T-helper 2 cell treated with Interferon-gamma antibody and Interleukin-4, amounts not matched to agents 5 μg/mL and 100 μg/mL, for 36 hours (primary cell): Measurements from ENCODE around the gene LRRC73.
"Not testable (repeated sequence)": the region's sequence is repeated elsewhere in the genome, so short reads cannot be mapped to it uniquely, and the experiment has no call there.

ENCODE experiments used
- DNase-seq: peaks from one replicate; pipeline ENCODE4 v3.0.0; 2021; ENCODE audit warnings: low spot score
- H3K27ac Mint-ChIP-seq: one replicate; pipeline ENCODE4 v1.8.0; 2021; ENCODE audit warnings: mild to moderate bottlenecking, mixed read lengths
- H3K27me3 Mint-ChIP-seq: one replicate; pipeline ENCODE4 v1.8.0; 2021; ENCODE audit warnings: low read depth, mixed read lengths
- H3K36me3 Mint-ChIP-seq: one replicate; pipeline ENCODE4 v1.8.0; 2021; ENCODE audit warnings: low read depth, mixed read lengths
- H3K4me1 Mint-ChIP-seq: one replicate; pipeline ENCODE4 v1.8.0; 2021; ENCODE audit warnings: low read depth, mixed read lengths
- H3K4me3 Mint-ChIP-seq: one replicate; pipeline ENCODE4 v1.8.0; 2022; ENCODE audit warnings: mild to moderate bottlenecking, moderate library complexity, mixed read lengths
- H3K9me3 Mint-ChIP-seq: one replicate; pipeline ENCODE4 v1.8.0; 2021; ENCODE audit warnings: mixed read lengths

LRRC73 gene

DNA sequence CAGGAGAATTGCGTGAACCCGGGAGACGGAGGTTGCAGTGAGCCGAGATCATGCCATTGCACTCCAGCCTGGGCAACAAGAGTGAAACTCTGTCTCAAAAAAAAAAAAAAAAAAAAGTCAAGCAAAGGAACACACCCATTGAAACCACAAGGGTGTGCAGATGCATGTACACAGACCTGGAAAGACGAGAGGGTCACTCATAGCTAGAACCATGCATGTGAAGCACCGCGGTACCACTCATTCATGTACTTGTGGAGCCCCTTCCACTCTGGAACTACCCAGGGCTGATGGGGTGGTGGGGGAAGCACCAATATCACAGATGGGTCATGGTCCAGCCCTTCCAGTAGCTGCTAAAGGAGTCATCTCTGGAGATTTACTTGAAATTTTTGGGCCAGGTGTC lies 40.2 kb downstream of the LRRC73 start:
- DNase-seq, result no peak
- Mint-ChIP-seq H3K36me3 (no peaks in the 10 kb centered on the region), H3K27ac (no peak overlapping the region), H3K4me3 (no peak overlapping the region), H3K27me3 (peaks cover 17% of the 10 kb centered on the region), H3K9me3 (no peaks in the 10 kb centered on the region), H3K4me1 (no peaks in the 10 kb centered on the region)

DNA sequence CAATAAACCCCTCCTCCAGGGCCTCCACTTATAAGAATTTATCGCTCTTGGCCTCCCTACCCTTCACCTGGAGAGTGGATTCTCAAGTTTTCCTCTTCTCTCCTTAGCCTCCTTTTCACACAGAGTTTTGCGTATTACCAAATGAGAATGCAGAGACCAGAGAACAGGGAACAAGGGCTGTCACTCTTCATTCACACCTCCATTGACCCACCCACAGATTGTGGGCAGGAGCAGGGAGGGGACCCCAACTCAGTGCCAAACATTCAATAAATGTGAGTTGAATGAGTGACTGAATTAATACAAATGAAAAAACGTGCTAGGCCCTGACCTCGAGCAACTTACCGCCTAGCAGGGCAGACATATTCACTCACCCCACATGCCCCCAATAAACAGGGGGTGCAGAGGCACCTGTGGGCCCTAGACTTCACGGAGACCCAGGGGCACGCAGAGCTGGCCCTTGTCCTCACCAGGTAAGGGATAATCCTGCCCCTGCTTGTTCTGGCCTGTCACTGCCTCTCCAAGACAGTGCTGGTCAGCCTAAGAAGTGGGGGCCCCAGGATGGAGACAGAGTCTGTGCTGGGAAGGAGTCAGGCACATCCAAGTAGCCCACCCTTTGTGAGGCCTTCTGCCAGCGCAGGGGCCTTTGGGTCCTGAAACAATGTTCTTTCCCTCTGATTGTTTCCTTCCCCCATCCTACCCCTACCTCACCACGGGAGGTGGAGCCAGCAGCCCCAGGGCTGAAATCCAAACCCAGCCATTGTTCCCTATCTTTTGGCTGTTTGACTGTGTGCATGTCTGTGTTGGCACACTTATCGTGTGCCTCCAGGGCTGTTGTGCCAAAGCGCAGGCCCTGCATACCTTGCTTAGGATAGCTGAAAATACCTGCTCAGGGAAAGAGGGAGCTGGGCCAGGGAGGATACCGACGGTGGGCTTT lies 41.1 kb downstream of the LRRC73 start:
- no peaks in the 10 kb centered on the region for H3K36me3 Mint-ChIP-seq
- no peak overlapping the region for H3K4me3 Mint-ChIP-seq
- no peak overlapping the region for H3K27ac Mint-ChIP-seq
- no peaks in the 10 kb centered on the region for H3K9me3 Mint-ChIP-seq
- DNase-seq, result no peak
- H3K27me3 Mint-ChIP-seq, result peaks cover 17% of the 10 kb centered on the region
- H3K4me1 Mint-ChIP-seq, result no peaks in the 10 kb centered on the region

DNA sequence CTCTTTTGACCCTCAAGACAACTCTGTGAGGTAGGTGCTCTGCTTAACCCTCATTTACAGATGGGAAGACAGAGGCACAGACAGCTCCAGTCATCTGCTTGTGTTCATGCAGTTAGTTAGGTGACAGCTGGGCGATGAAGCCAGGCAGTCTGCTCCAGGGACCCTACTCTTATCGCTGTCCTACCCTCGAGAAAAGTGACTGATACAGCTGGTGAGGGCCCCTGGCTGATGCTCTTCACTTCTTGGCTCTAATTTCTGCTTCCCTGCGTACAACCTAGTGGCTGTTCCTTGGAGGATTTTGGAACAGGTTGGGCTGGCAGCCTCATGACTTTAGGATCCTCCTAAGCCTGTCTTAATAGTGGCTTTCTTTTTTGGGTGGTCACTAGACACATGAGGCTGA lies 41.9 kb downstream of the LRRC73 start:
- no peaks in the 10 kb centered on the region for H3K9me3 Mint-ChIP-seq
- H3K36me3 Mint-ChIP-seq, result no peaks in the 10 kb centered on the region
- H3K4me1 Mint-ChIP-seq, result no peaks in the 10 kb centered on the region
- DNase-seq, result no peak
- H3K27ac Mint-ChIP-seq, result no peak overlapping the region
- no peak overlapping the region for H3K4me3 Mint-ChIP-seq
- peaks cover 17% of the 10 kb centered on the region for H3K27me3 Mint-ChIP-seq

DNA sequence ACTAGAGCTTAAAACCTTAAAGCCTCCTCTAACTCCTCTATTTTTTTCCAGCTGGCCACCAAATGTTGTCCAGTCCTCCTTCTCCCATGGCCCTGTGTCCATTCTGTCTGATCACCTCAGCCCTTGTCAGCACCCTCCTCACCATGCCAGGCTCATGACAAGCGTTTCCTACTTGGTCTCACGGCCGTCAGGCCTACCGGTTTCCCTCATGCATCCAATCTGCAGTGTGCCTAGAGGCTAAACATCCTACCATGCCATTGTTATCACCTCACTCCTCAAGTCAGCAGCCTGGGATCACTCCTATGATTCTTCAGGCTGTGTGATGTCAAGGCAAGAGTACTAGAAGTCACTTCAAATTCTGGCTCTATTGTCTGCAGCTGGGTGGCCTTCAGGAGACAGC lies 42.4 kb downstream of the LRRC73 start:
- no peak overlapping the region for H3K27ac Mint-ChIP-seq
- H3K9me3 Mint-ChIP-seq, result no peaks in the 10 kb centered on the region
- no peaks in the 10 kb centered on the region for H3K4me1 Mint-ChIP-seq
- no peak overlapping the region for H3K4me3 Mint-ChIP-seq
- no peaks in the 10 kb centered on the region for H3K36me3 Mint-ChIP-seq
- peaks cover 21% of the 10 kb centered on the region for H3K27me3 Mint-ChIP-seq
- DNase-seq, result no peak

DNA sequence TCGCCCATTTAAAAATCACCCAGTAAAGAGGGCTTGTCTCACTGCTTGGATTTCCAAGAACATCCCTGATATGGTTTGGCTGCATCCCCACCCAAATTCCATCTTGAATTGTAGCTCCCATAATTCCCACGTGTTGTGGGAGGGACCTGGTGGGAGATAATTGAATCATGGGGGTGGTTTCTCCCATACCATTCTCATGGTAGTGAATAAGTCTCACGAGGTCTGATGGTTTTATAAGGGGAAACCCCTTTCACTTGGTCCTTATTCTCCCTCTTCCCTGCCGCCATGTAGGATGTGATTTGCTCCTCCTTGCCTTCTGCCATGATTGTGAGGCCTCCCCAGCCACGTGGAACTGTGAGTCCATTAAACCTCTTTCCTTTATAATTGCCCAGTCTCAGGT lies 42.9 kb downstream of the LRRC73 start:
- not testable (repeated sequence) for H3K4me1 Mint-ChIP-seq, H3K9me3 Mint-ChIP-seq, H3K4me3 Mint-ChIP-seq, H3K27ac Mint-ChIP-seq, DNase-seq, H3K36me3 Mint-ChIP-seq
- H3K27me3 Mint-ChIP-seq, result peaks cover 26% of the 10 kb centered on the region

DNA sequence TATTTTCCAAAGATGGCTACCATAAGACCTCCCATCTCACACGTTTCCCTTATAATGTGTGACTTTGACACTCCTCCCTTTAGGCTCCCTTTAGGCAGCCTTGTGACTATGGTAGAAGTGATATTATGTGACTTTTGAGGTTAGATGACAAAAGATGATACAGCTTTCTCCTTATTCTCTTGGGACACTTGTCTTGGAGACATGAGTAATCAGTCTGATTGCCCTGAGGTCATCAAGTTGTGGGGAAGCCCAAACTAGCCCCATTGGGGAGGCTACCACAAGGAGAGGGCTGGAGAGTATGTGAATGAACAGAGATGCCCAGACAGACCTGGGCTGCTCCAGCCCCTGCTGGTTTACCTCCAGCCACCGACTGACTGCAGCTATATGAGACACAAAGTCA lies 44.2 kb downstream of the LRRC73 start:
- no peaks in the 10 kb centered on the region for H3K36me3 Mint-ChIP-seq
- no peak overlapping the region for H3K4me3 Mint-ChIP-seq
- no peaks in the 10 kb centered on the region for H3K9me3 Mint-ChIP-seq
- no peaks in the 10 kb centered on the region for H3K4me1 Mint-ChIP-seq
- no peak overlapping the region for H3K27ac Mint-ChIP-seq
- DNase-seq, result no peak
- peaks cover 26% of the 10 kb centered on the region for H3K27me3 Mint-ChIP-seq

DNA sequence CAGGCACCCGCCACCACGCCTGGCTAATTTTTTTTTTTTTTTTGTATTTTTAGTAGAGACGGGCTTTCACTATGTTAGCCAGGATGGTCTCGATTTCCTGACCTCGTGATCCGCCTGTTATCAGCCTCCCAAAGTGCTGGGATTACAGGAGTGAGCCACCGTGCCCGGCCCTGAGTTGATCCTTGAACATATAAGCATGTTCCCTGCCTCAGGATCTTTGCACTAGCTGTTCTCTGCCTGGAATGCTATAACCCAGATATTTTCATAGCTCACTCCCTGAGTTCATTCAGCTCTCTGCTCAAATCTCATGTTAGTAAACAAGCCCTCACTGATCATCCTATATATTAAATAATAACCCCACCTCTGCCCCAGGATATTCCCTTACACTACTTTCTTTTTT lies 45.8 kb downstream of the LRRC73 start:
- no peak overlapping the region for H3K27ac Mint-ChIP-seq
- H3K36me3 Mint-ChIP-seq, result no peaks in the 10 kb centered on the region
- no peak for DNase-seq
- no peaks in the 10 kb centered on the region for H3K9me3 Mint-ChIP-seq
- no peaks in the 10 kb centered on the region for H3K4me1 Mint-ChIP-seq
- H3K27me3 Mint-ChIP-seq, result peaks cover 29% of the 10 kb centered on the region
- H3K4me3 Mint-ChIP-seq, result no peak overlapping the region

DNA sequence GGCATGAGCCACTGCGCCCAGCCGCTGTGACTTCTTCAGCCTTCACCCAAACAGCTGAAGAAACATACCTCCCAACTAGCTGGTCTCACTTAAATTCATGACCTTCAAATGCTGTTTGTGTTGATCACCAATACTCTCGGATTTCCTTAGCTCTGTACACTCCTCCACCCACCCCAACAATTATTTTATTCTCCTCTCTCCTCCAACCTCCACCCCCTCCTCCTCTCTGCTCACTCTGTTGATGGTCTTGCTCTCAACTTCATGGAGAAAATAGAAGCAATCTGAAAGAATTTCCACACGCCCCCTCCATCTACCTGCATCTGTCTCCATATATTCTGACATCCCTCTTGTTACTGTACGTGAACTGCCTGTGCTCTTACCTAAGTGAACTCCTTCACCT lies 48.2 kb downstream of the LRRC73 start:
- H3K4me3 Mint-ChIP-seq, result no peak overlapping the region
- DNase-seq, result no peak
- H3K27me3 Mint-ChIP-seq, result peaks cover 26% of the 10 kb centered on the region
- no peaks in the 10 kb centered on the region for H3K9me3 Mint-ChIP-seq
- H3K27ac Mint-ChIP-seq, result no peak overlapping the region
- H3K36me3 Mint-ChIP-seq, result no peaks in the 10 kb centered on the region
- no peaks in the 10 kb centered on the region for H3K4me1 Mint-ChIP-seq

DNA sequence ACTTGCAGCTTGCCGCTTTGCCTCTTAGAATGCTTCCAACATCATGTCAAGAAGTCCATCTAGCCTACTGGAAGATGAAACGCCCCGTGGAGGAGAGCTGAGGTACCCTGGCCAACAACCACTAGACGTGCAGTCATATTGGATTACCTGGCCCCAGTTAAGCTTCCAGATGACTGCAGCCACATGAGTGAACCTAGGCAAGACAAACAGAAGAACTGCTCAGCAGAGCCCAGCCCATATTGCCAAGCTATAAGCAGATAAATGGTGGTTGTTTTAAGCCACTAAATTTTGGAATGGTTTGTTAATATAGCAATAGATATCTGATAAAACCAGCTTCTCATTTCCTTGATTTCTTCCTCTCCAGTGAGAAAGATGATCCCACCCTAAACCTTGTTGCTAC lies 50.1 kb downstream of the LRRC73 start:
- no peak overlapping the region for H3K27ac Mint-ChIP-seq
- H3K36me3 Mint-ChIP-seq, result no peaks in the 10 kb centered on the region
- no peak for DNase-seq

DNA sequence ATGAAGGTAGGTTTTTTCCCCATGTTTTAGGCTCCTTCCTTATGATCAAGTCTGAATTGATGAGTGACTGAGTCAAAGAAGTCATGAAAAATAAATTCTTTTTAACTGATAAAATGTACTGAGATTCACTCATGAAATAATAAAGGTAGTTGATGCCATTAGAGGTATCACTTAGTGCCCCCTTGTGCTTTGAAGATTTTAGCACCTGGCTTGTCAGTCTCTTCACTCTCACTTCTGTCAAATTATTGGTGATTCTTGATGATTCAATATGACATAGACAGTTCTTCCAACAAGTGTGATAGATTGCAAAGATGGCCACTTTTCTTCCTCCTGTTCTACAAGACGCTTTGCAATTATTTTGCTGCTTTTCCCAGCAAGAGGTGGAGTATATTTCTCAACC lies 50.6 kb downstream of the LRRC73 start:
- Mint-ChIP-seq H3K9me3 (no peaks in the 10 kb centered on the region), H3K27me3 (peaks cover 37% of the 10 kb centered on the region), H3K36me3 (no peaks in the 10 kb centered on the region), H3K27ac (no peak overlapping the region), H3K4me3 (no peak overlapping the region), H3K4me1 (peaks cover 6% of the 10 kb centered on the region)
- DNase-seq, result no peak

More for the DNA sequence above, 50.1 kb downstream of the LRRC73 start:
- peaks cover 37% of the 10 kb centered on the region for H3K27me3 Mint-ChIP-seq
- H3K4me1 Mint-ChIP-seq, result peaks cover 6% of the 10 kb centered on the region
- no peak overlapping the region for H3K4me3 Mint-ChIP-seq
- H3K9me3 Mint-ChIP-seq, result no peaks in the 10 kb centered on the region

DNA sequence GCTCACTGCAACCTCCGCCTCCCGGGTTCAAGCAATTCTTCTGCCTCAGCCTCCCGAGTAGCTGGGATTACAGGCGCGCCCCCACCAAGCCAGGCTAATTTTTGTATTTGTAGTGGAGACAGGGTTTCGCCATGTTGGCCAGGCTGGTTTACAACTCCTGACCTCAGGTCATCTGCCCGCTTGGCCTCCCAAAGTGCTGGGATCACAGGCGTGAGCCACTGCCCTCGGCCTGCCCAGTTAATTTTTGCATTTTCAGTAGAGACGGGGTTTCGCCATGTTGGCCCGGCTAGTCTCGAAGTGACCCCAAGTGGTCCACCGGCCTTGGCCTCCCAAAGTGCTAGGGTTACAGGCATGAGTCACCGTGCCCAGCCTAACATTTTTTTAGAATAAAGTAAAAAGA lies 52.0 kb downstream of the LRRC73 start:
- not testable (repeated sequence) for H3K27ac Mint-ChIP-seq, DNase-seq, H3K36me3 Mint-ChIP-seq, H3K4me3 Mint-ChIP-seq, H3K9me3 Mint-ChIP-seq
- H3K27me3 Mint-ChIP-seq, result peaks cover 43% of the 10 kb centered on the region
- peaks cover 10% of the 10 kb centered on the region for H3K4me1 Mint-ChIP-seq

DNA sequence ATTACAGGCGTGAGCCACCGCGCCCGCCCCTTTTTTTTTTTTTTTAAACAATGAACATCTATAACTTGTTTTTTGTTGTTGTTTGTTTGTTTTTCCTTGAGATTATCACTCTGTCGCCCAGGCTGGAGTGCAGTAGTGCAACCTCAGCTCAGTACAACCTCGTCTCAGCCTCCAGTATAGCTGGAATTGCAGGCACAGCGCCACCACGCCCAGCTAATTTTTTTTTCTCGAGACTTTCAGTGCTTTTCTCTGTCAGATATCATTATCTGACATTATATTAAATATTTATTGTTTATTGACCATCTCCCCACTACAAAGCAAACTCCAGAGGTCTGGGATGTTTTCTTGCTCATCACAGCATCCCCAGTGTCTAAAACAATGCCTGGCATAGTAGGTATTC lies 52.5 kb downstream of the LRRC73 start:
- peaks cover 39% of the 10 kb centered on the region for H3K27me3 Mint-ChIP-seq
- H3K4me1 Mint-ChIP-seq, result peaks cover 10% of the 10 kb centered on the region
- H3K27ac Mint-ChIP-seq, result no peak overlapping the region
- no peaks in the 10 kb centered on the region for H3K9me3 Mint-ChIP-seq
- H3K36me3 Mint-ChIP-seq, result peaks cover 5% of the 10 kb centered on the region
- DNase-seq, result no peak
- no peak overlapping the region for H3K4me3 Mint-ChIP-seq
